Bone marrow (tissue), 2 donors: Measurements from ENCODE around the gene FLOT1.

Source experiments
- DNase-seq, 2 donors: peaks; one replicate each; lab custom pipeline; 2025; lab: John Stamatoyannopoulos, UW

The FLOT1 gene, protein sequence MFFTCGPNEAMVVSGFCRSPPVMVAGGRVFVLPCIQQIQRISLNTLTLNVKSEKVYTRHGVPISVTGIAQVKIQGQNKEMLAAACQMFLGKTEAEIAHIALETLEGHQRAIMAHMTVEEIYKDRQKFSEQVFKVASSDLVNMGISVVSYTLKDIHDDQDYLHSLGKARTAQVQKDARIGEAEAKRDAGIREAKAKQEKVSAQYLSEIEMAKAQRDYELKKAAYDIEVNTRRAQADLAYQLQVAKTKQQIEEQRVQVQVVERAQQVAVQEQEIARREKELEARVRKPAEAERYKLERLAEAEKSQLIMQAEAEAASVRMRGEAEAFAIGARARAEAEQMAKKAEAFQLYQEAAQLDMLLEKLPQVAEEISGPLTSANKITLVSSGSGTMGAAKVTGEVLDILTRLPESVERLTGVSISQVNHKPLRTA

DNA sequence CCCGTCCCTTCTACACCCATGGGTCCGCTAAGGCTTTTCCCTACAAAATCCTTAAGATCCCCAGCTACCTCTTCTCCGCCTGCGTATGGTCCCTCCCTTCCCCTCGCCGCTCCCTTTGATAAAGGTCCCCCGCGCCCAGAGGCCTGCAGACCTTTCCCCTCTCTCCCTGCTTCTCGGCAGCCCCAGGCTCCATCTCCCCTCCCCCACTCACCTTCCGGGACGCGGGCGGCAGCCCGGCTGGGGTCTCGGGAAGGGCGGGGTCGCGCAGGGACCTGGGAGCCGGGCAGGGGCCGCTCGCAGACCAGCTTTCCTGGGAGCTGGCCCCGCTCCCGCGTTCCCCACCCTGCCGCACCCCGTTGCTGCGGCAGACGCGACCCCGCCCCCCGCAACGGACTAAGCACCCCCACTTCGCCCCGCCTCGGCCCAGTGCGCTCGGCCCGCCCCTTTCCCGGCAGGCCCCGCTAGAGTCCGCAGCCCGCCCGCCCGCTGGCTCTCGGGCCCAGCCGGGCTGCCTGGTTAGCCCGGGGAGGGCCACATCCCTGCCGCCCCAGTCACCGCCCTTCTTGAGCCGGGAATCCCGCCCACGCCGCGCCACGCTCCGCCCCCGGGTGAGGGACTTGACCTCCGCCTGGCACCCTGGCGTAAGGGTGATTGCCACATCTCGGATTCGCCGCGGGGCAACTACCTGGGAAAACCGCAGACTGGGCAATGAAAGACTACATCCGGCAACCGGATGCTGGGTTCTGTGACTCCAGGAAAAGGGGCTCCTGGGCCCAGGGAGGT lies at the start of gene FLOT1:
Gene FLOT1, minus strand, starts transcription at position 372 of the 783 bp plus-strand sequence. CDS start 498 bp downstream, outside the sequence.
- peak; percentile 37 to 96 for DNase-seq

- DNase-seq, result no peak
These were observed 48.4 kb upstream of the FLOT1 start for GRCh38 chr6:30790724-30791383.

DNA sequence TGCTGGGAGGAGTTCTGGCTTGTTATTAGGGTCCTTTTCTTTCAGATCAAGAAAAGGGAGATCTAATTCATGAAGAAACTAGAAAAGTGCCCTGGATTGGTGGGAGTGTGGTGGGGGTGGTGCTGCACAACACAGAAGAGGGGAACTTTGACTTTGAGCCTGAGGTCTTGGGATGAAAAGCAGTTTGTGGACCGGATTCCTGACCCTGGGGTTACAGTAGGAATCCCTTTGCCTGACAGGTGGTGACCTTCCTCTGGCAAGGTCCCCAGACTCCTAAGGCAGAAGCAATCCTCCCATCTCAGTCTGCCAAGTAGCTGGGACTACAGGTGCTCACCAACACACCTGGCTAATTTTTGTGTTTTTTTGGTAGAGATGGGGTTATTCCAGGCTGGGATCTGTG lies 47.1 kb upstream of the FLOT1 start:
- DNase-seq, result no peak

- DNase-seq, result no peak
These were observed 45.5 kb upstream of the FLOT1 start for GRCh38 chr6:30787954-30788353.

- DNase-seq, result no peak
These were observed 40.0 kb upstream of the FLOT1 start for GRCh38 chr6:30782425-30783014.

DNA sequence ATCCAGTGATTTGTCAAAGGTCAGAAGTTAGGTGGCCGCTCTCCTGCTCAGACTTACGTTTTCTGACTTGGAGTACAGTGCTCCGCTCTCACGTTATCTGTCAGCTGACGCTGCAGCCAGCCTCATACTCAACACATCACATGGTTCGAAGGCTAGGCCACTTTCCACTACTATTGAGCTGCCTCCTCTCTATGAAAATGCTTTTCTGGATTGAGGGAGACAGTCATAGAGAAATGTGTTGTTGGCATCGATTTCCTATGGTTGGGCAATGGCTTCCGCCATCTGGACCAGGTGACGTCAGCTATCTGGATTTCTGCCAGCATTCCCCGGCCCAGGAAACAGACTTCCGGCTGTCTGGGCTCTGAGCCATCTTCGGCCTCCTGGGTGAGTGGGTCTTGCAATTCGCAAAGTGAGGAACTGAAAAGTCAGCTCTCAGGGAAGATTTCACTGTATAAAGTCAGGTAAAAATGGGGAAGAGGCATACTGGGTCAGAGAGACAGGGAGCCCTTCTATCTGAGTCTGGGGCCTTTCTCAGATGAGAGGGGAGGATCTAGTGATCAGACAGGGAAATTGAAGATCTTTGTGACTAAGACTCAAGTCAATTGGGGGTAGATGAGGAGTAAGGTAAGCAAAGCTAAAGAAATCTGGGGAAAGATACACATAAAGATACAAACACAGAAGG lies 39.4 kb upstream of the FLOT1 start:
- DNase-seq, result peak; percentile 86 to 91

DNA sequence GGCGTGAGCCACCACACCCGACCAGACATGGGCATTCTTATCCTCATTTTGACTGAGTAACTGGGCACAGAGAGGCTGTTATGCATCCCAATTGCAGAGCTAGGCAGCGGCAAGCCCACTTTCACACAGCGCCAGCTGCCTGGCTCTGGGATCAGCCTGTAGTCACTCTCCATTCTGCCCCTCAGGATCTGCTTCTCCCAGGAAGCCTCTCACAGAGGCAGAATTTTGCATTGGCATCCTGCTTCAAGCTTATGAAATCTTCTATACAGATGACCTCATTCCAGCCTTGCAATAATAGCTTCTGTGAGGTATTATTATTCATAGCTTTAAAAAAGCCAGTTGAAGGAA lies 38.9 kb upstream of the FLOT1 start:
- peak in 1 of 2 donors; percentile 52 for DNase-seq

DNA sequence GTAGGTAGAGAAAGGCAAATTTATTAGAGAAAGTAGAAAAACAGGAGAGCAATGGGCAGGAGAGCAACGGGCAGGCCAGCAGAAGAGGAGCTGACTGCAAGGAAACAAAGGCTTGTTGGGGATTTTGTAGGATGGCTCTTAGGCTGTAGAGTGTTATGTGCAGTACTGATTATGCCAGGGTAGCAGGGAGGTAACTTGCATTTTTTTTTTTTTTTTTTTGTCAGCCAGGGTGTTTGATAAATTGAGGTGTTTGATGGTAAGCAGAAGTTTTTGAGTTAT lies 38.1 kb upstream of the FLOT1 start:
- DNase-seq, result no peak

DNA sequence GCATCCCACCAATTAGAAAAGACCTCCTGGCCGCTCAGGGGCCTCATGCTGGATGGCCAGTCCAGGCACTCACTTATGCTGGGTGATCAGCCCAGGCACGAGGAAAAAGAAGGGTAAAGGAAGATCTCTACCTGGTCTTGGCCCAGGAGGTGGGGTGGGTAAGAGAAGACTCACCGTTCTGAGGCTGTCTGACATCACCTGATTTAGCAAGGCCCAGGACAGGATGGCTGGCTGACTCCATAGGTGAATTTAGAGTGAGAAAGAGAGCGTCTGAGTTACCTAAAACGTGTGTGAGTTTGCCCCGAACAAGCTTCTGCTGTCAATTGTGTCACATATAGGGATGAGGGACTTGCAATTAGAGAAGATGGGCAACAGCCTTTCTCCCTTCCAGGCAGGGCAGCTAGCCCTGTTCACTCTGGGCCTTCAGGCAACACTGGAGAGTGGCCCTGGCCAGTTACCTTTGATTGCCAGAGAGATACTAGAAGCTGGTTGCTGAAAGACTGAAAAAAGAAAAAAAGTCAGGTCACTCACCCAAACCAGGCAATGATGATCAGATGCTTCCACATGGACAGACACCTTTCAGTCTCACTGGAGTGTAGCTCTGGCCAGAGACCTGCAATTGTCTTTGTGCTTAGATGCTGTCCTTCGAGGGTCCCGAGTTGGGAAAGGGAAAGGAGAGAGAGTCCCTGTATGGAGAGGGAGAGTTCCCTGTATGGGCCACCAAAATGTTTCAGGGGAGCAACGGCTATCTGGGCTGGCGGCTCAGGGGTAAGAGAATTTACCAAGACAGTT lies 37.6 kb upstream of the FLOT1 start:
- no peak for DNase-seq

DNA sequence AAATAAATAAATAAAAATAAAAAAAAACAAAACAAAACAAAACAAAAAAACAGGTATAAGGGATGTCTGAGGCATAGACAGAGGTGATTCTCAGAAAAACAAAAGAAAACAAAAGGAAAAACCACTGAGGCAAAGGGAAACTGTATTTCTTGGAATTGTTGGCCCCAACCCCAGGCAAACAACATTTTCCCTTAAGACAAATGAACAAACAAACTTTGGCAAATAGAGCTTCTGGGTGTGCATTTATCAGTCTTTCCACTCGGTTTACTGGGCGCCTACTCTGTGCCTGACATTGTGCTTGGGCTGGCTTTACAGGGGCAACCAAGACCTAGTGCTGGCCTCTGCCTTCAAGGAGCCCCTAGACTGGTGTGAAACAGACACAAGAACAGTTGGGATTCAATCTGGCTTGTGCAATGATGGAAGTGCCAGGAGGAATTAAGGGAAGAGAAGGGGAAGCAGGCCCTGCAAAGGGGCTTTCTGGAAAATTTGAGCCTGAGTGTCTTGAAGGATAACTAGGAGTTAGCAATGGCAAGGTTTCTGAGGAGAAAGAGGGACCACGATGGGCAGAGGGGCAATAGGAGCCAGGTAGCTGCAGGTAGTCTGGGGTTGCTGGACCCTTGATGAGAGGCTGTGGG lies 35.6 kb upstream of the FLOT1 start:
- no peak for DNase-seq

DNA sequence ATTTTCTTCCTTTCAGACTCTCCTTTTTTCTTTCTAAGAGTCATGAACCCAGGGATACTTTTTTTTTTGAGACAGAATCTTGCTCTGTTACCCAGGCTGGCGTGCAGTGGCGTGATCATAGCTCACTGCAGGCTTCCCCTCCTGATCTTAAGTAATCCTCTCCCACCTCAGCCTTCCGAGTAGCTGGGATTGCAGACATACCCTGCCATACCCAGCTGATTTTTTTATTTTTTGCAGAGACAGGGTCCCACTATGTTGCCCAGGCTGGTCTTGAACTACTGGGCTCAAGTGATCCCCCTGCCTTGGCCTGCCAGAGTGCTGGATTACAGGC lies 34.6 kb upstream of the FLOT1 start:
- no peak for DNase-seq

GRCh38 chr6:30776390-30777154 lies 34.1 kb upstream of the FLOT1 start:
- DNase-seq, result no peak

- DNase-seq, result no peak
These were observed 32.6 kb upstream of the FLOT1 start for GRCh38 chr6:30775104-30775503.

DNA sequence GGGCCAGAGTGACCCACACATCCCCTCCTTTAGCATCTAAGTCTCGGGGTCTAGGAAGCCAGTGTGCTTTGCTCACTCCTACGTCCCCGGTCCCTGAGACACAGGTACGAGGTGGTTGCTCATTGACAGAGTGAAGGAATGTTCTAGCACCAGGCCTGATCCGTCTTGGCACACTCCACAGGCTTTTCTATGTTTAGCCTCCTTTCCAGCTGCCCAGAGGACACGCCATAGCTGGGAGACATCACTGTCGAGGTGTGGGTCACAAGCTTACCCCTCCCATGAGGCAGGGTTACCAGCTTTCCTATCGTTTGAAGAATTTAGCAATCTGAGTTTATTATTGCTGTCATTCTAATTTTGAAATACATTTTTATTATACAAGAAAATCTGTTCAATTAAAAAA lies 32.2 kb upstream of the FLOT1 start:
- no peak for DNase-seq

DNA sequence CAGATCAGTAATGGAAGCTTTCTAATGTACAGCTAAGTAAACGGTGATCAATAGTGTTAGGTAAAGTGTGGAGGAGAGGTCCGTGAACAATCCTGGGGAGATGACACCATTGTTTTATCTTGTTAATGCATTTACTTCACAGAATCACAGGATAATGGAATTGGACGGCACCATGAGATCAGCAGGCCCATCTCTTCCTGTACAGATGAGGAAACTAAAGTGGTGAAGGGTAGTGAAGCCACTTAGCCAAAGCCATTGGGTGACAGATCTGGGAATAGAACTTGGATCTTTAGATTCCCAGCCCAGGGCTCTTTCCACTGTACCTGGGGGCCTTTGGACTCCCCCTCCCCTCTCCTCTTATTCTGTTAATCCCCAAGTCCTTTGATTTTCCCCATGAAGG lies 28.1 kb upstream of the FLOT1 start:
- no peak for DNase-seq

- no peak for DNase-seq
These were observed 27.5 kb upstream of the FLOT1 start for GRCh38 chr6:30769853-30770524.

- DNase-seq, result peak; percentile 50
These were observed 26.8 kb upstream of the FLOT1 start for GRCh38 chr6:30769088-30769852.

DNA sequence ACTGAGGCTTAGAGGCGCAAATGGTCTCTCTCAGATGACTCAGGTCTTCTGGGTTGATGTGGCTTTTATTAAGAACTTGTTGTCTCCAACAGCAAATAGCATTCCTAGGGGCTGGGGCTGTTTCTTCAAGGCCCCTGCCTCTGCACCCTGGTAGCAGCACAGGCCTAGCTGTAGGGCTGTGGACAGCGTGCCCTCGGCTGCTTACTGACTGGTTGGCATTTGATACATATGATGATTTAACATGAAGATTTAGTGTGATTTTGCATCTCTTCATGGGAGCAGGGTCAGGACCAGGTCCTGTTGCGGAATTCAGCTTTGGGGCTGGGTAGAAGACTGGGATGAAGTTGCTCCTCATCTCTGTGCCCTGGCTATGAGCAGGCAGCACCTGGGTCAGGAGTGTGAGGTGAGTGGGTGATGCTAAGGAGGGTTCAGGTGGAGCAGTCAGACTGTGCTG lies 26.2 kb upstream of the FLOT1 start:
- no peak for DNase-seq

- DNase-seq, result no peak
These were observed 25.4 kb upstream of the FLOT1 start for GRCh38 chr6:30767944-30768301.
